ENCODE results near the gene WDSUB1.

GRCh38 chr2:159290289-159290907, 3.9 kb upstream of the WDSUB1 start:
- no peak for TF ChIP-seq CTCF (IDR thresholded peaks at IDR 0.05)
- TF ChIP-seq POLR2A (IDR thresholded peaks at IDR 0.05): no peak

Measured in testis (tissue), 2 donors.